Stimulated activated CD4-positive, alpha-beta T cell treated with anti-CD3 and anti-CD28 coated beads, Interleukin-12 subunit alpha, Interleukin-12 subunit beta, amount 100 ng/mL, for 24 hours (primary cell): ENCODE results near the gene DIP2A.

Experiments used
- DNase-seq, 2 experiments: peaks; one replicate each; pipeline ENCODE4 v3.0.0-alpha.2; 2020; ENCODE audit warnings: low read depth in 2 of 2

DIP2A gene

GRCh38 chr21:46480466-46480865, 21.8 kb downstream of the DIP2A start:
- no peak for DNase-seq

GRCh38 chr21:46482225-46482845, 23.6 kb downstream of the DIP2A start:
- DNase-seq, result no peak

DNA sequence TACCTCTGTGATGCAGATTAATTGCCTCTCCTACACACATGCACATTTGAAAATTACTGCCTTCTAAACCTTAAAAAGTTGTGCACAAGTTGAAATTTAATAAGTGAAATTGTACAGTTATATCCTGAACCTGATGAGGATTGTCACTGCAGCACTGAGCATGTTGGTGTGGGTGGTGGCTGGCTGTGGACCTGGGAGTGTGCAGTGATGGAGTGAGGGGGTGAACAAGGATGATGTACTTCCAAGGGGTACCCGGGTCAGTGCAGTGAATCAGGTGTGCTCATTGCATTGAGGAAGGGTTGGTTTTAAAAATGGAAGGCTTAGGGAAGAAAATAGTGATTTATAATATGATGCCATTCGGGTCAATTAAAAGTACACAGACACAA, 24.1 kb downstream of the DIP2A start:
- DNase-seq, result no peak

DNA sequence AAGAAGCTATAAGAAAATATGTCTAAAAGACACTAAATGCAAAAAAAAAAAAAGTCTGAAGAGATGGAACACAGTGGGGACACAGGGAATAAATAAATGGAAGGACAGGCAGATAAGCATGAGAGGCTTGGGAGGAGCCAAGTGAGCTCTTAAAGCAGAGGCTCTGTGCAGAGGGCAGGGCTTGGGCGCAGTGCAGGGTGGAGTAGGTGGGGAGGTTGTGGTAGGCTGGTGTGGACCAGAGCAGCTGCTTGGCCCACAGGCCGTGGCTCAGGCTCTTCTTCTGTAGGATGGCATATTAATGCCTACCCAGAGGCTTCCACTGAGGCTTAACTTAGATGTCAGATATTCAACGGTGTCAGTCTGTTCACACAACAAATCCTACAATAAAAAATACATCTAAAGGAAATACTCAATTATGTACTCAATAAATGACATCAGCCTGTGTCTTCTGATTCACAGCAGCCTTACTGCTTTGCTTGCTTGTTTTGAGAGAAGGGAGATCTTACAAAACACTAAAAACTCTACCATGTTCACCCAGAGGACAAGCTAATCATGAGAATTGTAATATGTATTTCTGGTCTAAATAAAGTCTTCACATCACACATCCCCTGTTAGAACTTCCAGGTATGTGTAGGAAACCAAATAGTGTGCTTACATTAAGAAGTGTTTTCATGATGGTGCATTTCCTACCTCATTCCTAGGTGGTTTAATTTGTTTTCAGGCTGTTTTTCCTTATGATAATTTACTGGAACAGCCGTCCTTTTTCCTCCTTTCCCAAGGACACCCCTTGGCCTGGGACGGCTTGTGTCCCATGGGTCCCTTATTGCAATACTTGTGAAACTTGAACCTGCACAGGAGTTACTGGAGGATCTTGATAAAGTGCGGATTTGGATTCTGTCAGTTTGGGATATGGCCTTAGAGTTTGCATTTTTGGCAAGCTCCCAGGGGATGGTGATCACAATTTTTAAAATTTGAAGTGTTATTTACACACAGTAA, 24.9 kb downstream of the DIP2A start:
- no peak for DNase-seq

DNA sequence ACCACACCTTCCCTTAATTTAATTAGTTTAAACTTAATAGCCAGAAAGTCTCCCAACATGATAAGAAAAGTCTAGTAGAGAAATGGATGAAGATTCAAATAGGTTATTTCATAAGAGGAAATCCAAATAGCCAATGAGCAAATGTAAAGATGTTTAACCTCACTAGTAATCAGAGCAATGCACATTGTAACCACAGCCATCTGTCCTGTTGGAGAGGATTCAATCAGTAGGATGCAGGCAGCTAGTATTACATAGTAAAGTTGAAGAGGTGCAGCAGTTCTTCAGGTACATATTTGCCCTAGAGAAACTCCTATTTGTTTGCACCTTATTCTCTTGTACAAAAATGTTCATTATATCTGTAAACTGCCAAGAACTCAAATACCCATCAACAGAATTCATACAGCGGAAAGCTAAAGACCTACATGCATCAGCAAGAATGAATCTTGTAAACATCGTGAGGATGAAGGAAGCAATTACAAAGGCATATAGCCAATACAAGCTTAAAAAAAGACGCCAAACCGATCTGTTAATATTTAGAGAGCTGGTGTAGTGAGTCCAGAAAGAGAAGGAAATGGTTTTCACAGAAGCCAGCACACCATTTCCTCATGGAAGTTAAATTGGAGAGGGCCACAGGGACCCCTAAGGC, 27.9 kb downstream of the DIP2A start:
- no peak for DNase-seq

GRCh38 chr21:46489162-46489663, 30.5 kb downstream of the DIP2A start:
- no peak for DNase-seq

GRCh38 chr21:46489800-46490199, 31.1 kb downstream of the DIP2A start:
- no peak for DNase-seq

GRCh38 chr21:46491553-46491952, 32.9 kb downstream of the DIP2A start:
- no peak for DNase-seq

DNA sequence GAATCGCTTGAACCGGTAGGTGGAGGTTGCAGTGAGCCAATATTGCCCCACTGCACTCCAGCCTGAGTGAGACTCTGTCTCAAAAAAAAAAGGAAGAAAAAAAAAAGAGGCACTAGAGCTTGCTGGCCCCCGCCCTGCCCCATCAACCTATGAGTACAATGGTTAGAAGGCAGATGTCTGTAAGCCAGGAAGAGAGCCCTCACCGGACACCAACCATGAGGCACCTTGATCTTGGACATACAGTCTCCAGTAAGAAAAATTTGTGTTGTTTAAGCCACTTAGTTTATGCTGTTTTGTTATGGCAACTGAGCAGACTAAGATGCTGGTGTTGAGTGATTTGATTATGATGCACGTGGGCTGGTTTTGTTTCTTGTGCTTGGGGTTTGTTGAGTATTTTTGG, 34.2 kb downstream of the DIP2A start:
- DNase-seq, result no peak

- no peak for DNase-seq
Observed at GRCh38 chr21:46493828-46494227, 35.1 kb downstream of the DIP2A start.

DNA sequence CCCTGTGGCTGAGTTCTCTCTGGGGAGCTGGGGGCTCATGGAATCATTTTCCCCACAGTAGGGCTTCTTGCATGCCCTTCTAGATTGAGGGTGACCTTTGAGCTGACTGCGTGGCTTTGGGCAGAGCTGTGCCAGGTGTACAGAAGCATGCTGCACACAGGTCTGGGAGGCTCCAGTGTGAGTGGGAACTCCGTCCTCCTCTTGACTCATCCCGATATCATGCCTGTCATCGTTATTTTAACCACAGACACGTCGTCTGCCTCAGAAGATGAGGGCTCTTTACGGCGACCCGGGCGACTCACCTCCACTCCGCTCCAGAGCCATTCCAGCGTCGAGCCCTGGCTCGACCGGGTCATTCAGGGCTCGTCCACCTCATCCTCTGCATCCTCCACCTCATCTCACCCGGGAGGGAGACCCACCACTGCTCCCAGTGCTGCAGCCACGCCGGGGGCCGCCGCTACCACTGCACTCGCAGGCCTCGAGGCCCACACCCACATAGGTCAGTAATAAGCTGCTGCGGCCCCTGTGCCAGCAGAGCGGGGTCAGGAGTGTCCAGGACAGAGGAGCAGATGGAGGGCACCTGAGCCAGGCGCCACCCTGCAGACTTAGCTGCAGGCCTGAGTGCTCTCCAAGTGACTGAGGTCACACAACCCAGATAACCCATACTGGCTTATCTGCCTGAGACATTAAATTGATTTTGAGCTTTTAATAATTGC, 39.8 kb downstream of the DIP2A start:
- DNase-seq, result no peak

DNA sequence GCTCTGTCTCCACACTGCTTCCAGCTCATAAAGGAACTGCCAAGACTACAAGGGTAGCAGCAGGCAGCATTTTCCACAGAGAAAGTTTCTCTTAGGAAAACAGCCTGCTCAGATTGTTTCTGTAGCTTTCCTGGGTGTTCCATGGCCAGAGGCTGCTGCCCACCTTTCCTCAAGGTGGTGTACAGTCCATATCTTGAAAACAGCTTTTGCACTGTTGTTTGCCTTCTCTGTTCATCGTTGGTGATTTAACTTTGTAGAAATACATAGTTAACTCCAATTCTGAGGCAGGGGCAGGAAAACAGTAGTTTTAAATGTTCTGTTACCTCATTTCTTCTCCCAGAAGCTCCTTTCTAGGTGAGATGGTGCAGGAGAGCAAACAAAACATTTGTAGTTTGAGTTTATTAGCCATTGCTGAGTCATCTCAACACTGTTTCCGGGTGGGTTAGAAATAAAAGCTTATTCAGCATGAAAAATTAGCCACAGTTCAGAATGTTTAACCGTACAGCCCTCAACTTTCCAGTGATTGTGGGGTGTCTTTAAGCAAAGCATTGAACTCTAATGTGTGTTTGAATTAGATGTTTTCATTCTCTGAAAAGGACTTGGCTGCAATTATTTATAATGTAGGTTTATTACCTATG, 41.7 kb downstream of the DIP2A start:
- DNase-seq, result no peak

GRCh38 chr21:46503922-46504550, 45.3 kb downstream of the DIP2A start:
- no peak for DNase-seq

GRCh38 chr21:46504666-46505065, 46.0 kb downstream of the DIP2A start:
- DNase-seq, result no peak

GRCh38 chr21:46507562-46507961, 48.9 kb downstream of the DIP2A start:
- no peak for DNase-seq

GRCh38 chr21:46509741-46510502, 51.2 kb downstream of the DIP2A start:
- no peak for DNase-seq

DNA sequence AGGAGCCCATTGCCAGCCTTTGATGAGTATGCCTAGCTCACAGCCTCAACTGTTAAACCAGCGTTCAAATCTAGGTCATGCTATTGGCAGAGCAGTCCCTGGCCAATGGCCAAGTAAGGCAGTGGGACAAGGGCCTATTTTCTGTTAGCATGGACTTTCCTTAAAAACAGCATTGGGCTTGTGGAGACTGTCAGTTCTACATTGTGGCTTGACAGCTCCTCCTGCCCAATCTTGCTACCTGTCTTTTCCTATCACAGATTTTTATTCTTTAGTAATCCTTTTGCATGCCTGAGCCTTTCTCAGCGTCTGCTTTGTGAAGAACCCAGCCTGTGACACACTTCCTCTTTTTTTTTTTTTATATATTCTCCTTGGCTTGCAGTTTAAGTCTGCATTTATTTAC, 56.4 kb downstream of the DIP2A start:
- no peak for DNase-seq

DNA sequence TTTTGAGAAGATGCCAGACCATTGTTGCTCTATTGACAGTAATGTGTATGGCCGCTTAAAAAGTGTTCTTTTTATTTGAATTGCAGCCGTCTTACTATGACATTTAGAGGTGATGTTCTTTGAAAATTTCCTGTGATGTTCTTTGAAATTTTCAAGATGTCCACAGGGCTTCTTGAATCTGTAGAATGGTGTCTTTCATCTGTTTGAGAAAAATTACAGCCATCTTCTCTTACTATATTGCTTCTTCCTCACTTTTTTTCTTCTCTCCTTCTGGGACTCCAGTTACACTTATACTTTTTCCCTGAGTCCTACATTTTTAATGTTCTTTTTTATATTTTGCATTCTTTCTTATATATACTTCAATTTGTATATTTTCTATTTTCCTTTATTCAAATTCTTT, 57.4 kb downstream of the DIP2A start:
- DNase-seq, result no peak

DNA sequence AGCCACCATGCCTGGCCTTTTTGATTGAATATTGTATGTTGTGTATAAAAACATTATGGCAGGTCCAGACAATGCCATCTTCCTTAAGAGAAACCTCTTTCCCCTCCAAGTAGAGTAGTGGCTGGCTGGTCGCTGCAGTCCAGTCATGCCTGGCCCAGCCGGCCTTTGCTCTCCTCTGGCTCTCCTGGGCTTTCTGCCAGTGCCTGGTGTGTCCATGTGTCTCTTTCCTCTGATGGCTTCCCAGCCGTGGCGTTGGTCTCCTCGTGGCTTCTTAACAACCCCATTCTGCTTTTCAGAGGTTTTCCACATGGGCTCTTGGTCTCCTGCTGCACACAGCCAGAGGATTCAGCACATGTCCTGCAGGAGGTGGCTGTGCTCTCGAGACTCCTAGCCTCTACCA, 58.7 kb downstream of the DIP2A start:
- DNase-seq, result no peak

GRCh38 chr21:46518983-46519583, 60.4 kb downstream of the DIP2A start:
- no peak for DNase-seq
